Stimulated activated CD8-positive, alpha-beta memory T cell treated with anti-CD3 and anti-CD28 coated beads, Interleukin-12 subunit alpha, Interleukin-12 subunit beta, amount 100 ng/mL, for 24 hours (primary cell): ENCODE data around the gene B4GALNT4.
"Not testable (repeated sequence)": the region's sequence is repeated elsewhere in the genome, so short reads cannot be mapped to it uniquely, and the experiment has no call there.

Source experiments
- DNase-seq: peaks from one replicate; pipeline ENCODE4 v3.0.0-alpha.2; 2020; ENCODE audit errors: extremely low read depth

B4GALNT4 gene

DNA sequence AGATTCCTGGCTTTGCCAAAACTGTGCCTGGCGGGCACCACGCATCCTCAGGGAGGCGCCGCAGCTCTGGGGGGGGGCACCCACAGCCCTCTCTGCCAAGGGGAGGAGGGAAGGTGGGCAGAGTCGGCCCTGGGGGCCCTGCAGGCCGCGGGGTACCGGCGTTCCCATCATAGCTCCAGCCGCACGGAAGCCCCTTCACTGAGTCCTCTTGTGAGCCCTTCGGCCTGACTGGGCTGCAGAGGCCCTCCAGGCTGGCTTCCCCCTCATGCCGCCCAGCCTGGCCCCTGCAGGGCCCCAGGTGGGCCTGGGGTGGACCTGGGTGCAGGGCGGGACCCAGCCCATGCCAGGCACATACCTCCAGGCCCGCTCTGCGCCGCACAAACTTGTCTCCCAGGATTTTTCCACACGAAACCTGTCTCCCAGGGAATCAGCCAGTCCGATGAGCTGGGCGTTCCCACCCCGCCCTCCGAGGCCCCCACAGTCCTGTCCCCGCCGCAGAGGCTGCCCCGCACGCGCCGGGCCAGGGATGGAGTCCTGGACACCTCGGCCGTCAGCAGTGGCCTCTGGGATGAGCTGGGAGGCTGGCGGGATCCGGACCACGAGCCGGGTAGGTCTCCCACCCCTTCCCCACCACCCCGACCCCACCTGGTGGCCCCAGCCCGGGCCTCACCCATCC lies 22.9 kb downstream of the B4GALNT4 start:
- DNase-seq = no peak

DNA sequence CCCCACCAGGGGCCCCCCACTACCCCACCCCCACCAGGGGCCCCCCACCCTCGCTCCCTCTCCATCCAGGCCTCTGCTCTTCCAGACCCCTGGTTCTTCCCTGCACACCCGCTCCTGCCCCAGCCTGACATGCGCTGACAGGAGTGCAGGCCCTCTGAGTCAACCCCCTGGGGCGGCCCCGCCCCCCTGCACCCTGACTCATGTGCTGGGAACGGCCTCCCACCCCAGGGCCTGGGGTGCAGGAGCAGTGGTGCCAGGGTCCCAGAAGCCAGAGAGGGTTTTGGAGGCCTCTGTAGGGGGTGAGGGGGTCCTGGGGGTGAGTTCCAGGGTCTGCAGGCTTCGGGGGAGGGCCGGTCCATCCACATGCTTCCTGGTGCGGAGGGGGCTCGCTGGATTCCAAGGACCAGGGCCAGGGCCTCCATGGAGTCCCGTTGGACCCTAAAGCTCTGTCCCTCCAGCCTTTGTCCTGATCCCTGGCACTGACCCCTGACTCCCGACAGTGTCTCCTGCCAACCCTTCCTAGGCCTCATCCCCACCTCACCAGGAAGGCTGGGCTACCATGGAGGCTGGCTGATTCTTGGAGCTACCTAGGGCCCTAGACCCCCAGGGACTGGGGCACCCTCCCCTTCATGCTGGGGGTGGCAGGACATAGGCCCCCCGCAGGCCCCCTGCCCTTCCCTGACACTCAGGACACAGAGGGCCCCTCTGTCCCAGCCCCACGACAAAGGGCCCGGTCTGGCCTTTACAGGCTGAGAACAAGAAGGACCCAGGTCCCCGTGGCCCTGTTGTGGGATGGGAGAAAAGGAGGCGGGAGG lies 24.1 kb downstream of the B4GALNT4 start:
- DNase-seq = no peak

DNA sequence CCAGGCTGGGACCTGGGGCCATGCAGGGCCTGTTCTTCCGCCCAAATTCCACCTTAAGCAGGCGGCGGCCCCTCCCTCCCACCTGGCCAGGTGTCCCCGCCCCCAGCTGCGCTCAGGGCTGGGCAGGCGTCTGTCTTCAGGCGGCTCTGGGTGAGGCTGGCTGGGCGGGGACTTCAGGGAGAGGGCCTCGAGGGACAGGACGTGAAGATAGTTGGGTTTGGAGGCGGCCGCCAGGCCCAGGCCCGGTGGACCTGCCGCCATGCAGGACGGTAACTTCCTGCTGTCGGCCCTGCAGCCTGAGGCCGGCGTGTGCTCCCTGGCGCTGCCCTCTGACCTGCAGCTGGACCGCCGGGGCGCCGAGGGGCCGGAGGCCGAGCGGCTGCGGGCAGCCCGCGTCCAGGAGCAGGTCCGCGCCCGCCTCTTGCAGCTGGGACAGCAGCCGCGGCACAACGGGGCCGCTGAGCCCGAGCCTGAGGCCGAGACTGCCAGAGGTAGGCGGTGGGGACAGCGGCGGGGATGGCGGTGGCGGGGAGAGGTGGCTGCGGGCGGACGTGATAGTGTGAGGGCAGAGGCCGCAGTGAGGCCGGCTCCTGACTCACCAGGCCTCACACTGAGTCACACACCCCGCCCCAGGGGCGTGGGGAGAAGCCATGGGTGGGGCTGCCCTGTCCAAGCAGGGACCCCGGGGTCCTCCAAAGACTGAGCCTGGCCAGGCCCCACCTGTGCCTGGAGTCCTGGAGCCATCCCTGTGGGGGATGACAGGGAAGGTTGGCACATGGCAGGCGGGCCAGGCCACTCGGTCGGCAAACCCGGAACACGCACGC lies 24.9 kb downstream of the B4GALNT4 start, which contains the start of gene PKP3:
Gene PKP3, plus strand, starts transcription at position 176 of the 824 bp plus-strand sequence. Its CDS starts 84 bp downstream, at position 260.
- no peak for DNase-seq

DNA sequence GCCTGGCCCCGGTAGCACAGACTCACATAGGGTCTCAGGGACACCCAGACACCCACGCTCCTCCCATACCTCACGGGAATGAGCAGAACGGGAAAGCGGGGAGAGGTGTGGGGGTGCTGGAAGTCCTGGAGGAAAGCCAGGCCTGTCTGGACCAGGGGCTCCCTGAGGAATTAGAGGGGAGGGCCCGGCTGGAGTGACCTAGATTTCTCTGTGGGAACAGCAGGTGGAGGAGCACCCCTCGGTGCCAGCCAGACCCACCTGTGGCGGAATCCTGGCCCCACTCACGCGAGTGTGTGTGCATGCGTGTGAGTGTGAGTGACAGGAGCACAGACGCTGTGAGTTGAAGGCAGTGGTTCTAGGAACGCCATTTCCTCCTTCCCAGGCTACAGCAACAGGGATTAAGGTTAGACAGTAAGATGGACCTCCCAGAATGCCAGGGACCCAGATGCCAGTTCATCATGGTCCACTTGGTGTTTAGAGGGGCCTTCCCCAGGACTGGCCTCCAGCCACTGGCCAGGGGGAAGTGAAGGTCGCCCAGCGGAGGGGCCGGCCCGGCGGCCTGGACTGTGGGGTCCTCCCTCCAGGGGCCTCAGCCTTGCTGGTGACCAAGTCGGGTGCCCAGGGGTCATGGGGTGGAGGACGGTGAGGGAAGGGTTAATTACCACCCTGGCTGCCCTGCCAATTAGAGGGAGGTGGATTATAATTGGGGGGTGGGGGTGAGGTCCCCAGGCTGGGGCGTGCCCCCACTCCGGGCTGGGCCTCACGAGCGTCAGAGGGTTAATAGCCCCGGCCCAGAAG lies 25.8 kb downstream of the B4GALNT4 start:
- DNase-seq = no peak

DNA sequence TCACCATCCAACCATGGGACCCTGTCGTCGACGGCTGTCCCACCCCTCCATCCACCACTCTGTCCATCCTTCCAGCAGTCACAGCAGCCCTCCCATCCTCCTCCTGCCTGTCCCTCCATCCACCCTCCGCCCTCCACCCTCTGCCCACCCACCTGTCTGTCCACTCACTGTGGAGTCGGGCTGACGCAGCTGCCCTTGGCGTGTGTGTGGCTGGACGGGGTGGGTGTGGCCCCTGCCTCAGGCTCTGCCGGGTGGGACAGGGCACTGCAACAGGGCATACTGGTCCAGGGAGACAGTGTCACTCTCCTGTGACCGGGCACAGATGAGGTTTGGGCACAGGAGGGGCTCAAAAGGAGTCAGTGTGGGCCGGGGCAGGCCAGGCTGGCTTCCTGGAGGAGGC lies 26.6 kb downstream of the B4GALNT4 start:
- no peak for DNase-seq

DNA sequence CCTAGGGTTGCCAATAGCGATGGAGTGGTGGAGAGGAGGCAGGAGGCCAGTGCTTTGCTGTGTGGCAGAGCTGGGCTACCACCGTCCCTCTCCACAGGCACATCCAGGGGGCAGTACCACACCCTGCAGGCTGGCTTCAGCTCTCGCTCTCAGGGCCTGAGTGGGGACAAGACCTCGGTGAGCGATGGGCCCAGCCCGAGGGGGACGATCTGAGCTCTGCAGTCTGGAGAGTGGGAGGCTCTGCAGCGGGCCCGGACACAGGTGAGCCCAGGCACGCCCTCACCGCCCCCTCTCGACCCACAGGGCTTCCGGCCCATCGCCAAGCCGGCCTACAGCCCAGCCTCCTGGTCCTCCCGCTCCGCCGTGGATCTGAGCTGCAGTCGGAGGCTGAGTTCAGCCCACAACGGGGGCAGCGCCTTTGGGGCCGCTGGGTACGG lies 27.2 kb downstream of the B4GALNT4 start:
- DNase-seq = no peak

DNA sequence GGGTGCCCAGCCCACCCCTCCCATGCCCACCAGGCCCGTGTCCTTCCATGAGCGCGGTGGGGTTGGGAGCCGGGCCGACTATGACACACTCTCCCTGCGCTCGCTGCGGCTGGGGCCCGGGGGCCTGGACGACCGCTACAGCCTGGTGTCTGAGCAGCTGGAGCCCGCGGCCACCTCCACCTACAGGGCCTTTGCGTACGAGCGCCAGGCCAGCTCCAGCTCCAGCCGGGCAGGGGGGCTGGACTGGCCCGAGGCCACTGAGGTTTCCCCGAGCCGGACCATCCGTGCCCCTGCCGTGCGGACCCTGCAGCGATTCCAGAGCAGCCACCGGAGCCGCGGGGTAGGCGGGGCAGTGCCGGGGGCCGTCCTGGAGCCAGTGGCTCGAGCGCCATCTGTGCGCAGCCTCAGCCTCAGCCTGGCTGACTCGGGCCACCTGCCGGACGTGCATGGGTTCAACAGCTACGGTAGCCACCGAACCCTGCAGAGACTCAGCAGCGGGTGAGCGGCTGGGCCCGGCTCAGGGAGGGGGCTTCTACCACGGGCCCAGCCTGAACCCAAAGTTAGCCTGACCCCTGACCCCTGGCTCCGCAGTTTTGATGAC lies 27.7 kb downstream of the B4GALNT4 start:
- no peak for DNase-seq

DNA sequence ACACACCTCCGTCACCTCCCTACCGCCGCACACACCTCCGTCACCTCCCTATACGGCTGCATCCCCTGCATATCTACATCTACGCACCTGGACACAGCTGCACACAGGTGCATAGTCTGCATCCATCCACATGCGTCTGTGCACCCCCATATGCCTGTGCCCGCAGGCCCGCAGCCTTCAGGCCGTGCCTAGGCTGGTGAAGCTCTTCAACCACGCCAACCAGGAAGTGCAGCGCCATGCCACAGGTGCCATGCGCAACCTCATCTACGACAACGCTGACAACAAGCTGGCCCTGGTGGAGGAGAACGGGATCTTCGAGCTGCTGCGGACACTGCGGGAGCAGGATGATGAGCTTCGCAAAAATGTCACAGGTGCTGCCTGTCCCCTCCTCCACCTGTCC lies 29.5 kb downstream of the B4GALNT4 start:
- no peak for DNase-seq

DNA sequence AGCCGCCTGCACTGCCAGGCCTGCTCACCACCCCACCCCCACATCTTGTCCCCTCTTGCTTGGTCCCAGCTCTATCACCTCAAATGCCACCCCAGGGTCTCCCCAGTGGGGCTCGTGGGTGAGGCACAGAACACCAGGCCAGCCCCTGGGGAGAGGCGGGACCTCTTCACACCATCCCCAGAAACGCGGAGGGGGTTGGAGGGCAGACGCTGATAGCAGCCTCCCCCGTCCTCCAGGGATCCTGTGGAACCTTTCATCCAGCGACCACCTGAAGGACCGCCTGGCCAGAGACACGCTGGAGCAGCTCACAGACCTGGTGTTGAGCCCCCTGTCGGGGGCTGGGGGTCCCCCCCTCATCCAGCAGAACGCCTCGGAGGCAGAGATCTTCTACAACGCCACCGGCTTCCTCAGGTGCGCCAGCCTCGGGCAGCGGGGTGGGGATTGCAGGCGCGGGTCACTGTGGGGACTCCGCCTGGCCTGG lies 30.5 kb downstream of the B4GALNT4 start:
- no peak for DNase-seq

DNA sequence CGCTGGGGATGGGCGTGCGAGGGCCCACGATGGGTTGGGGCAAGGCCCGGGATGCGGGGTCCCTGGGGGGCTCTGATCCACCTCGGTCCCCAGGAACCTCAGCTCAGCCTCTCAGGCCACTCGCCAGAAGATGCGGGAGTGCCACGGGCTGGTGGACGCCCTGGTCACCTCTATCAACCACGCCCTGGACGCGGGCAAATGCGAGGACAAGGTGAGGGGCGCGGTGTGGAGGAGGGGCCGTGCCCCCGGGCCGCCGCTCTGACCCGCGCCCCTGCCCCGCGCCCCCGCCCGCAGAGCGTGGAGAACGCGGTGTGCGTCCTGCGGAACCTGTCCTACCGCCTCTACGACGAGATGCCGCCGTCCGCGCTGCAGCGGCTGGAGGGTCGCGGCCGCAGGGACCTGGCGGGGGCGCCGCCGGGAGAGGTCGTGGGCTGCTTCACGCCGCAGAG lies 31.0 kb downstream of the B4GALNT4 start:
- DNase-seq = no peak

DNA sequence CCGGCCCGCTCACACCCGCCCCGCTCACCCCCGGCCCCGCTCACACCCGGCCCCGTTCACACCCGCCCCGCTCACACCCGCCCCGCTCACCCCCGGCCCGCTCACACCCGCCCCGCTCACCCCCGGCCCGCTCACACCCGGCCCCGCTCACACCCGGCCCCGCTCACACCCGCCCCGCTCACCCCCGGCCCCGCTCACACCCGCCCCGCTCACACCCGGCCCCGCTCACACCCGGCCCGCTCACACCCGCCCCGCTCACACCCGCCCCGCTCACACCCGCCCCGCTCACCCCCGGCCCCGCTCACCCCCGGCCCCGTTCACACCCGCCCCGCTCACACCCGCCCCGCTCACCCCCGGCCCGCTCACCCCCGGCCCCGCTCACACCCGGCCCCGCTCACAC lies 31.9 kb downstream of the B4GALNT4 start:
- not testable (repeated sequence) for DNase-seq

DNA sequence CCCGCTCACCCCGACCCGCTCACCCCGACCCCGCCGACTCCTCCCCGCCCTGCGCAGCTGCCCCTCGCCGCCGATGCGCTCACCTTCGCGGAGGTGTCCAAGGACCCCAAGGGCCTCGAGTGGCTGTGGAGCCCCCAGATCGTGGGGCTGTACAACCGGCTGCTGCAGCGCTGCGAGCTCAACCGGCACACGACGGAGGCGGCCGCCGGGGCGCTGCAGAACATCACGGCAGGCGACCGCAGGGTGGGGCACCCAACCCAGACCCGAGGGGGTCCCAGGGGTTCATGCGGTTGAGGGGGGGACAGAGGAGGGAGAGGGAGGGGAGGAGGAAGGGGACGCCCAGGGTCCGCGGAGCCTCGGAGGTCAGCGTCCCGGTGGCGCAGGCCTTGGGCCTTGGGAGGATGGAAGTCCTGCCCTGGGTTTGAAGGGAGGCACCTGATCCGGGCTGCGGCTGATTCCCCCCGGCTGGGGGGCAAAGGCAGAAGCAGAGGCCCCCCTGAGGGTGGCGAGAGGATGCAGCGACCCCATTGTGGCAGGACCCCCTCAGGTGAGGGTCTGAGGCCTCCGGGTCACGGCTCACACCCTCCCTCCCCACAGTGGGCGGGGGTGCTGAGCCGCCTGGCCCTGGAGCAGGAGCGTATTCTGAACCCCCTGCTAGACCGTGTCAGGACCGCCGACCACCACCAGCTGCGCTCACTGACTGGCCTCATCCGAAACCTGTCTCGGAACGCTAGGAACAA lies 33.9 kb downstream of the B4GALNT4 start:
- DNase-seq = no peak

DNA sequence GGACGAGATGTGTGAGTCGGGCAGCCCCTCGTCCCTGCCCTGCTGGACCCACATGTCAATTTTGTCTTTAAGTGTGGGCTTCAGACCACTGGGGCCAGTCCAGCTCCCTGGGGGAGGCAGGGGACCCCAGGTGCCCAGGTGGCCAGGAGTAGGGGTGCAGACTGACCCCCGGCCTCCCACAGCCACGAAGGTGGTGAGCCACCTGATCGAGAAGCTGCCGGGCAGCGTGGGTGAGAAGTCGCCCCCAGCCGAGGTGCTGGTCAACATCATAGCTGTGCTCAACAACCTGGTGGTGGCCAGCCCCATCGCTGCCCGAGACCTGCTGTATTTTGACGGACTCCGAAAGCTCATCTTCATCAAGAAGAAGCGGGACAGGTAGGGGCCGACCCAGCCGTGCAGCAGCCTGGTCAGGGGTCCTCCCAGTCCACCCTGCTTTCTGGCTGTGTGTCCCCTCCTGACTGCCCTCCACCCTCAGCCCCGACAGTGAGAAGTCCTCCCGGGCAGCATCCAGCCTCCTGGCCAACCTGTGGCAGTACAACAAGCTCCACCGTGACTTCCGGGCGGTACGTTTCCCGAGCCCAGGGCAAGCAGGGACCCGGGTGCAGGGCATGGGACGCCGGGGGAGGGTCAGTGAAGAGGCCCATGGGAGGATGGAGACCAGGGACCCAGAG lies 34.6 kb downstream of the B4GALNT4 start:
- no peak for DNase-seq

DNA sequence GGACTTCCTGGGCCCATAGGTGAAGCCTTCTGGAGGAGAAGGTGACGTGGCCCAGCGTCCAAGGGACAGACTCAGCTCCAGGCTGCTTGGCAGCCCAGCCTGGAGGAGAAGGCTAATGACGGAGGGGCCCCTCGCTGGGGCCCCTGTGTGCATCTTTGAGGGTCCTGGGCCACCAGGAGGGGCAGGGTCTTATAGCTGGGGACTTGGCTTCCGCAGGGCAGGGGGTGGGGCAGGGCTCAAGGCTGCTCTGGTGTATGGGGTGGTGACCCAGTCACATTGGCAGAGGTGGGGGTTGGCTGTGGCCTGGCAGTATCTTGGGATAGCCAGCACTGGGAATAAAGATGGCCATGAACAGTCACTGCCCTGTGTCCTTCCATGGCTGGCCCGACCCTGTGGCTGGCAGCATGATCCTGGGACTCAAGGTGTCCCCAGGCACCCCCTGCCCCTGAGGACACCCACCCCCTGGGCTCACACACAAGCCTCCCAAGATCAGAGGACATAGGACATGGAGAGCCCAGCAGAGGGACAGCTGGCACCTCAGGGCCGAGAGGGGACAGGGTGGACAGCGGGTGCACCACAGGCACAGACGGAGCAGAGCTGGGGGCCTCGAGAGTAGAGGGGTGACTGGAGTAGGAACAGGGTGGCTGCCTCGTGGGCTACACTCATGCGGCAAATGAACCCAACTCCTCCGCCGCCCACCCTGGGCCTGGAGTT lies 35.4 kb downstream of the B4GALNT4 start:
- no peak for DNase-seq

DNA sequence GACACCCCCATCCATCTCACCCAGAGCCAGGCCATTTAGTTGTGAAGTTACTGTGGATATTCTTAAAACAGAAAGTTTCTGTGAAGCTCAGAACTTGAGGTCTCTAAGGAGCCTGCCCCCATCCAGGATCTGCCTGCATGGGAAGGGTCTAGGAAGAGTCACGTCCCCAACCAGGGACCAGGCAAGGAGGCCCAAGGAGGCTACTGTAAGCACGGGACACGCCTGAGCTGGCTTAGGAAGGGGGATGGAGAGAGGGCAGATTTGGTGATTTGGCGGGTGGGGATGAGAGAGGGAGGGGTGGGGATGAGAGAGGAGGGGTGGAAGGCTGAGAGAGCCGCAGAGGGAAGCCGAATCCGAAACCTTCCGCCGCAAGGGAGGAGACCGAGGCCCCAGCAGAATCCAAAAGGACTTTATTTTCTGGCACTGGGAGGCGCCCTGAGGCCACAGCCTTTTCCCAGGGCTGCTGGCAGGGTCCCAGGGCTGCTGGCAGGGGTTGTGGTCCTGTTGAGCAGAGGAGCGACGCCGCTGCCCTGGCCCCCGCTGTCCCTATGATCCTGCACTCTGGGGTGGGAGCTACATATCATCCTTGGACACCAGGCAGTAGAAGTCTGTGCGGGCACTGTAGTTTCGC lies 36.1 kb downstream of the B4GALNT4 start:
- no peak for DNase-seq

DNA sequence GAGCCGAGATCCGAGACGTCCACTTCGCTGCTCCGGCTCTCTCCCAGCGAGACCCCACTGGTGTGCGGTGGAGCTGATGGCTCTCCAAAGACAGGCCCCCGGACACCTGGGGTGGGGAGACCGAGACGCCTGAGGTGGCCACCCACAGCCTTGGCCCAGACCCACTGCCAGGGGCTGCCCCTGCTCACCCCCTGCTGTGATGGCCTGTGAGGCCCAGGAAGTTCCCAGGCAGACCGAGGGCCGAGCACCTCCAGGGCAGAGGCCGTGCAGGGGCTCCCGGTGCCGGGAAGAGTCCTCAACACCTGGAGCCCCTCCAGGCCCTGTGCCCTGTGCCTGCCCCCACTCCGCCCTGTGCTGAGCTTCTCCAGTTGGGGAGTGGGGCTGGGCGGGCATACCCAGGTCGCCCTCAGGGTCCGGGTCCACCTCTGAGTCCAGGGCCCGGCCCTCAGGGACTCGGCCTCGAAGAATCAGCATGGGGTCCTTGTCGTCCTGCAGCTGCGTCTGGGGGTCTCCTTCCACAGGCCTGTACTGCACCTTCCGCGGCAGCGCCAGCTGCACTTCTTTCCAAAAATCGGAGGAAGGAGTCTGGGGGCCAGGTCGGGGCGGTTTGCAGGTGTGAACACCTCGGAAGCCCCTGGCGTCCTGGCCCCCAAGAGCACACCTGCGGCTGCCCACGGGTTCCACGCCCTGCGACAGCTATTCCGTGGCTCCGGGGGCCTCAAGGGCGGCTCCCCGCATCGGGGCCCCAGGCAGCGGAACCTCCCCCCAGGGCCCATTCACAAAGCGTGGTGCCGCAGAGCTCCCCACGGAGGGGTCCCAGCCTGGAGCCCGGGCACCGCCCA lies 36.9 kb downstream of the B4GALNT4 start:
- no peak for DNase-seq
